Epithelial cell of prostate (primary cell): ENCODE measurements around the gene S100PBP.
"Not testable (repeated sequence)": the region's sequence is repeated elsewhere in the genome, so short reads cannot be mapped to it uniquely, and the experiment has no call there.

Source experiments
- DNase-seq: peaks from one replicate; pipeline ENCODE4 v3.0.0-alpha.2; 2011; ENCODE audit warnings: low read depth, low spot score
- H3K27ac ChIP-seq: fragments of 450-650 bp; 2 replicates; pipeline ENCODE4 v1.5.1; 2017; ENCODE audit warnings: mild to moderate bottlenecking

The S100PBP gene

DNA sequence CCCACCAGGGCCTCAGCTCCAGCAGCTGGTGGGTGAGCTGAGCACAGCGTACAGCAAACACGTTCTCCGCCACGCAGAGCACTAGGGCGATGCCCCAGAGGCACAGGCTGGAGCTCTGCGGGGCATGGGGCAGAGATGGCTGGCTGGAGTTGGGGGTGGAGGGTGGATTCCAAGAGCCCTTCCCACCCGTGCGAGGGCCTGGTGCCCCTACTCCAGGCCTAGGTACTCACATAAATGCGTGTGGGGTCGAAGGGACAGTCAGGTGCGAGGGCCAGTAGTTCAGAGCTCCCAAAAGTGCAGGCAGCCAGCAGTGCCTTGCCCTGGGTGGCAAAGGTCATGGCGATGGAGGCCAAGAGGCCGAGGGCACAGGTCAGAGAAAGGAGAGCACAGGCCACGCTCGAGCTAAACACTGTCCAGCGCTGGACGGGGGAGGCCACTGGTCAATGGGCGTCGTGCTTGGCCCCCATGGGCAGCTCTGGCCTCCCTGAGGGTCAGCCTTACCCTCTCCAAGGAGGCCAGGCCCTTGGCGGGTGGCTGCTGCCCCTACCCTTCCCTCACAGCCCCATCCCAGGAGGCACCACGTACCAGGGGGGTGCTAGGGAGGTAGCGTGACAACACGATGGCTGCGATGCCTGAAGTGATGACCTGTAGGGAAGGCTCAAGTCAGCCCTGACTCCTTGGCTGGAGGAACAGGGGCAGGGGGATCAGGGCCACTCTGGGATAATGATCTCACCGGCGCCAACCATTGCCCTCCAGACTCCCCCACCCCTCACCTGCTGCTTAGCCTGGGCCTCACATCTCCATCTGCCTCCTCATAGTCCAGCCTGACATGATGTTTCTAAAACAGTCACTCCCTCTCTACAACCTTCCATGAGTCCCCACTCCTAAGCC is 78.1 kb downstream of the S100PBP start:
- DNase-seq: no peak

GRCh38 chr1:32896451-32896850 is 79.0 kb downstream of the S100PBP start:
- no peak for DNase-seq

More for the DNA sequence above, 78.1 kb downstream of the S100PBP start:
- H3K27ac ChIP-seq: no peak overlapping the region

DNA sequence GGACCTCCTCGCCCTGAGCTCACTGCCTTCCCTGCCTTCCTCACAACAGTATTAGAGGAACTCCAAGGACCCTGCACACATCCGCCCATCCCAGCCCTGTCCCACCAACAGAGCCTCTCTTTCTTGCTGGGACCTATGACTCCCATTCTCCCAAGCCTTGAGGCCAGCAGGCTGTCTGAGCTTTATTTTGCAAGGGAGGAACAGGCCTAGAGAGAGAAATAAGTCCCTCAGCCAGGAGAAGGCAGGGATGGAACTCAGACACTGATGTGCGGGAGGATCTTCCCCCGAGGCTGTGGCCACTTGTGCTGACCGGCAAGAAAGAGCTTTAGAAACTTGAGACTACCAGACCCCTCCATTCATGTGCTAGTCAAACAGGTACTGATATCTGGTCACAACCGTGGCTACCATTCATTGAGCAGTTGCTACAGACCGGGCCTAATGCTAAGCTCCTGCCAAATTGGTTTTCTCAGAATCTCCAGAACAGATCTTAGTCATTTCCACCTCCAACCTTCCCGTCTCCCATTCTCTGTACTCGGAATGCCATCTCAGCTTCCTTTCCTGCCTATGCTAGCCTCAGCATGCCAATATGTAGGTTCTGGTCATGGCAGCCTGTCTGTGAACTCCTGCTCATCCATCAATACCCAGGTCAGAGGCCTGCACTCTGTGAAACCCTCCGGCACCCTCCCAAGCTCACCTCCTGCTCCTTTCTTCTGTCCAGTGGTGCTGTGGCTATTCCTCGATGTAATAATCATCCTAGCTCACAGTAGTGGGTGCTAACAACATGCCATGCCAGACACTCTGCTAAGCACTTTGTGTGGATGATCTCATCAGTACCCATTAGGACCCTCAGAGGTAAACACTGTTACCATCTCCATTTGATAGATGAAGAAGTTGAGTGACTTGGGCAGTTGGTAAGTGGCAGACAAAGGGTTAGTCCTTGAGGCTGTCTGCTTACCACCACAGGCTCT is 79.9 kb downstream of the S100PBP start:
- peak overlapping the region; percentile 41 for H3K27ac ChIP-seq
- DNase-seq: no peak

More at GRCh38 chr1:32896451-32896850, 79.0 kb downstream of the S100PBP start:
- H3K27ac ChIP-seq: no peak overlapping the region

GRCh38 chr1:32898056-32898455 is 80.6 kb downstream of the S100PBP start:
- peak overlapping the region; percentile 41 for H3K27ac ChIP-seq

DNA sequence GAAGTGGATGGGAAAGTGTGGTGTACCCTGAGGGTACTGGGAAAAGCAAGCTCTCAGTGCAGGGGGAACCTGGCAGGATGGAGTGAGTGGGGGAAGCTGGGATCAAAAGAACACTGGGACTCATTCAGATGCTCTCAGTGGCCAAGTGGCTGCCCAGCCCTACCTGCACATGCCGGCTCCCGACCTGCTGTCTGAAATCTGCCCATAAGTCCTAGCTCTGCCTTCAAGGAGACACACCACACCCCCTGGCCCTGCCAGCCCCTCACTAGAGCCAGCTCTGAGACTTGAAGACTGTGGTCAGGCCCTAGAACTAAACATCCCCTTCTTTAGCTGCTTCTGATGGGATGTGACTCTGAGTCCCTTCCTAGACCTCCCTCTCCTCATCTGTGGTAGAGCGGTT is 81.5 kb downstream of the S100PBP start:
- DNase-seq: no peak
- H3K27ac ChIP-seq: no peak overlapping the region

More at GRCh38 chr1:32898056-32898455, 80.6 kb downstream of the S100PBP start:
- DNase-seq: no peak

DNA sequence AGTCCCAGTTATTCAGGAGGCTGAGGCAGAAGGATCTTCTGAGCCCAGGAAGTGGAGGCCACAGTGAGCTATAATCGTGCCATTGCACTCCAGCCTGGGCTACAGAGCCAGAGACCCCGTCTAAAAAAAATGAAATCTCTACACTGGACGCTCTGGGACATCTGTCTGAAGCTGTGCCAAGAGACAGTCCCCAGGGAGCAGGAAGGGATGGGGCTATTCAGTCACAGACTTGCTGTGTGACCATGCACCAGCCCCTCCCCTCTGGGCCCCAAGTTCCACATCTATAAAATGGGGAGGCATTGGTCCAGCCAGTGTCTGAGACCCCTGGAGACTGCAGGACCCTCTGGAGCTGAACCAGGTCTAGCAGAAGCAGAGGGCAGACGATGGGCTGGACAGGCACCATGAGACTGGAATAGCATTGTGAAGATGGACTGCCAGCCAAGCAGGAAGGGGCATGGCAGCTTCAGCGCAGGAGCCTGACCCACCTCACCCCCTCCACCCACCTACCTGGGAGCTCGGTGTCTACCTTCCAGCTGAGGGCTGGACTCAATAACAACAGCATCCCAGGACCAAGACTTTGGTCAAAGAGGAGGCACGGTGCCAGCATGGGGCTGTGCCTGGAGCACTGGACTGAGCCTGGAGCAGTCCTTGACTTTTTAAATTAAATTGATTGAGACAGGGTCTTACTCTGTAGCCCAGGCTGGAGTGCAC is 82.3 kb downstream of the S100PBP start:
- H3K27ac ChIP-seq: no peak overlapping the region
- DNase-seq: no peak

- peak overlapping the region; percentile 48 for H3K27ac ChIP-seq
- no peak for DNase-seq
Measured at GRCh38 chr1:32900371-32900955, 83.0 kb downstream of the S100PBP start.

DNA sequence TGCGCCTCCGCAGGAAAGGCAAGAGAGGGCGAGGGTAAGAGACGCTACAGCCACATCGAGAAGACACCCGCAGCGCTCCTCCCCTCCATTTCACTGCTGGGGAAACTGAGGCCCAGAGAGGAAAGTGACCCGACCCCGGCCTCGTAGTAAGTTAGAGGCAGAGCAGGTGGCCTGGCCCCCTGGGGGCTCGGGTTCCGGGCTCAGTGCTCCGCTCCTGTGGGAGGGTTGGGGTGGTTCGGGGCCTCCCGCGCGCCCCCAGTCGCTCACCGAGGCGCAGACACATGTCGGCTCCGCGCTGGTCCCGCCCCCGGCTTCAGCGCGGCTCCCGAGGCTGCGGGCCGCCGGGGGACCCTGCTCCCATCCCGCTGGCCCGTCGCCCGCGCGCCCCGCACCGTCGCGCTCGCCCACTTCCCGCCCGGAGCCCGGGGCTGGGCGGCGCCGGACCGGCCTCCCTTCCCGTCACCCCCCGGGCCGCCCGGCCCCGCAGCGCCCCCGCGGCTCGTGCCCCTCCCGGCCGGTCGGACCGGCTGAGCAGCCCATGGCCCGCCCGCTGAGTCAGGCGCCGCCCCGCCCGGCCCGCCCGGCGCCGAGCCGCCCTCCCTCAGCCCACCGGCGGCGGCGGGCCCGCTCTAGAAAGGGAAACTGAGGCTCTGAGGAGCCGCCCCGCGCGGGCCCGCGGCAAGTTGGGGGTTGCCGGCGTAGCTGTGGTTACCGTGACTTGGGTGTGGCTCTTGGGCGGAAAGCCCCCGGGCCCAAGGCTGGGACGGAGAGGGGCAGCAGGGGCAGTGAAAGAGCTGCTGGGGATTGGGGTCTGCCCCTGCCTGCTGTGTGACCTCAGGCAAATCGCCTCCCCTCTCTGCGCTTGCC is 83.7 kb downstream of the S100PBP start, which contains the start of gene TMEM54:
TSS of gene TMEM54 (minus strand) at position 434 of the 867 bp plus-strand sequence. CDS start at position 283, 151 bp downstream.
- no peak for DNase-seq
- peak within 1 kb of the TSS; percentile 48 for H3K27ac ChIP-seq

DNA sequence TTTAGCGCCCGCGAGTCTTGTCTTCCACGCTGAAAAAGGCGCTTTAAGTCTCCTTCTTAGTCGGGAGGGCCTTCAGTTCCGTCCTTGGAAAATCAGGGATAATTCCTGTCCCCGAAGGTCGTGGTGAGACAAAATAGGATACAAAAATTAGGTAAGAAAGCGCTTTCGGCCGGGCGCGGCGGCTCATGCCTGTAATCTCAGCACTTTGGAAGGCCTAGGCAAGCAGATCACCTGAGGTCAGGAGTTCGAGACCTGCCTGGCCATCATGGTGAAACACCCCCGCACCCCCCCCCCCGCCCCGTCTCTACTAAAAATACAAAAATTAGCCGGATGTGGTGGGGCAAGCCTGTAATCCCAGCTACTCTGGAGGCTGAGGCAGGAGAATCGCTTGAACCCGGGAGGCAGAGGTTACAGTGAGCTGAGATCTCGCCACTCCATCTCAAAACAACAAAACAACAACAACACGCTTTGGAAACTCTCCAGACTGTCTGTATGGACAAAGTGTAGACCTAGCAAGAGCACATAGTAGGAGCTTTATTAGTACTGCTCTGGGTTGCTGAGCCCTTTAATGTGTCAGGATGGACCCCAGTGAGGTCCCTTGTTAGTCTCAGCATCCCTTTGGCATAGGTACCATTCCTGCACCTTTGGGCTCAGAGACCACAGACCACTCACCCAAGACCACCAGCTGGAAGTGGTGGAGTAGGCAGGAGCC is 84.5 kb downstream of the S100PBP start:
- H3K27ac ChIP-seq: peak overlapping the region; percentile 48
- no peak for DNase-seq

DNA sequence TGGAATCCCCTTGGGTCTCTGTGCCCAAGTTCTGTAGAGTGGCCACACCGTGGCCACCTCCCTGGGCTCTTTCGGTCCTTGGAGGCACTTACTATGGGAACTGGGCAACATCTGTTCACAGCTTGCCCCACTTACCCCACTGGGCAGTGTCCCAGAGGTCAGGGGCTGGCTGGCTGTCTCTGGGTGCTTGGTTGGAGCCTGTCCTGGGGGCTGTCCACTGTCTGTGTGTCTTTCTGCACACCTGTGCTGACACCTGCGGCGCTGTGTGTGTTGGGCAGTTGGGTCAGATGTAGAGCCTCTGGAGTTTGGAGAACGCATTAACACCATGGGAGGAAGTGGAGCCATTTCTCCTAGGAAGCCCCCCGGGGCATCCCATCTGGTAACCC is 85.1 kb downstream of the S100PBP start:
- no peak for DNase-seq
- no peak overlapping the region for H3K27ac ChIP-seq

DNA sequence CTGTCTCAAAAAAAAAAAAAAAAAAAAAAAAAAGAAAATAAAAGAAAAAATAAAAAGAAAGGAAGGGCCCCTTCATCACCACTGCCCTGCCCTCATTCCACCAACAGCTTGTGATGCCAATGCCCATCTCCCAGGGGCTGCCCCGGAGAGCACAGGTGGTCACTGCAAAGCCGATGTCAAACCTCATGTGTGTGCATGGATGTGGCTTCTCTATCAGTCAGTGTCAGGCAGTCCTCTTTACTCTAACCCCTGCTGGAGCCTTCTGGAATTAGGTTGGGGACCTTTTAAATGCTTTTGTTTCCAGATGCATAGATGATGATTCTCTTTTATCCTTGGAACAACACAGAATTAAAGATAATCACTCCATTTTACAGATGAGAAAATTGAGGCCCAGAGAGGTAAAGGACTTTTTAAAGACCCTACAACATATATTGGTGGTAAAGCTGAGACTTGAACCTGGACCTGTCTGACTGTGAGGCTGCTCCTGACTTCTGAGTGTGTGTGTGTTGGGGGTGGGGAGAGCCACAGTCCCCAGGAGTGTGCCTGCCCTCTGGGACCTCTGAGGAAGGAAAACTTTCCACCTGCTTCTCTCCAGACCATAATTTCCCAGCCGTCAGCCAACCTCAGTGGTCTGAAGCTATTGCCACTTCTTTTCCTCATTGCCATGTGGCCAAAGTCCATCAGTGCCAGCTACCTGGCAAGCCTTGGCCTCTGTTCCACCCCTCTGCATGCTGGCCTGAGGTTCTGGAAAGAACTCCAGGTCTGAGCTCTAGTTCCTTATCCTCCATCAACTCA is 86.7 kb downstream of the S100PBP start:
- H3K27ac ChIP-seq: no peak overlapping the region
- no peak for DNase-seq

- DNase-seq: no peak
- no peak overlapping the region for H3K27ac ChIP-seq
Measured at GRCh38 chr1:32904797-32905196, 87.3 kb downstream of the S100PBP start.

- not testable (repeated sequence) for DNase-seq
Measured at GRCh38 chr1:32905588-32905987, 88.1 kb downstream of the S100PBP start.

DNA sequence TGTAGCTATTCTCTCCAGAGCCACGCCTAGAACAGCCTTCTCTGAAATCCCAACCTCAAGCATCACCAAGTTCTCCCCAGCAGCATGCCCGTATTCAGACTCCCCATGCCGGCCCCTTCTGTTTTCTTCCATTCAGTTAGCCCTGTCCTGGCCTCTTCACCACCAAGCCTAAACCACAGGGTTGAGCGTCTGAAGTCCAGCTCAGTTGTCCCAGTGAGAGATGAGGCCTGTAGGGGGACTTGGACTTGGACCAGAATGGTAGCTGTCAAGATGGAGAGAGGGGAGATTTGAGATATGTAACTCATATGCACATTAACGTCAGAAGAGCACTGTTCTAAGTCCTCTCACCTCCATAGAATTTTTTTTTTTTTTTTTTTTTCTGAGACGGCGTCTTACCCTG is 89.2 kb downstream of the S100PBP start:
- no peak for DNase-seq
- no peak overlapping the region for H3K27ac ChIP-seq

More at GRCh38 chr1:32905588-32905987, 88.1 kb downstream of the S100PBP start:
- not testable (repeated sequence) for H3K27ac ChIP-seq

- H3K27ac ChIP-seq: no peak overlapping the region
- no peak for DNase-seq
Measured at GRCh38 chr1:32907435-32907834, 90.0 kb downstream of the S100PBP start.
